GM23248 (cell line): ENCODE results near the gene DPYSL5. TPM values are rescaled to one million over a fixed set of nuclear protein-coding genes. Genes with fewer than 3 reads are reported as not detected.

Experiments used
- DNase-seq: peaks from one replicate; pipeline ENCODE4 v3.0.0-alpha.2; 2015
- H2AFZ ChIP-seq: fragments of 200-600 bp; sonication (generic); 2 replicates; pipeline ENCODE4 v1.6.1; 2016; ENCODE audit warnings: antibody characterized with exemption
- H3F3A ChIP-seq: fragments of 200-600 bp; sonication (generic); 2 replicates; pipeline ENCODE4 v1.6.1; 2016; ENCODE audit warnings: mild to moderate bottlenecking, antibody characterized with exemption, mixed run types; ENCODE audit not compliant: insufficient read depth
- H3K27ac ChIP-seq: fragments of 200-600 bp; sonication (generic); 2 replicates; pipeline ENCODE4 v1.5.1; 2016; ENCODE audit warnings: mild to moderate bottlenecking
- H3K27me3 ChIP-seq: fragments of 200-600 bp; sonication (generic); replicated peaks from 2 replicates; pipeline ENCODE4 v1.6.1; 2016; ENCODE audit warnings: mild to moderate bottlenecking; ENCODE audit not compliant: insufficient read depth
- H3K36me3 ChIP-seq: fragments of 200-600 bp; sonication (generic); 2 replicates; pipeline ENCODE4 v1.6.1; 2016; ENCODE audit warnings: low read depth, mild to moderate bottlenecking
- H3K4me1 ChIP-seq: fragments of 200-600 bp; sonication (generic); 2 replicates; pipeline ENCODE4 v1.6.1; 2016; ENCODE audit warnings: mild to moderate bottlenecking; ENCODE audit not compliant: insufficient read depth
- H3K4me2 ChIP-seq: fragments of 200-600 bp; sonication (generic); one replicate; pipeline ENCODE4 v1.6.1; 2016; ENCODE audit warnings: mild to moderate bottlenecking; ENCODE audit not compliant: unreplicated experiment
- H3K4me3 ChIP-seq: fragments of 200-600 bp; sonication (generic); 2 replicates; pipeline ENCODE4 v1.5.1; 2016; ENCODE audit warnings: mild to moderate bottlenecking
- H3K79me2 ChIP-seq: fragments of 200-600 bp; sonication (generic); 2 replicates; pipeline ENCODE4 v1.6.1; 2016; ENCODE audit warnings: mild to moderate bottlenecking; ENCODE audit not compliant: insufficient read depth
- H3K9ac ChIP-seq: fragments of 200-600 bp; sonication (generic); 2 replicates; pipeline ENCODE4 v1.6.1; 2016; ENCODE audit warnings: mild to moderate bottlenecking
- H3K9me2 ChIP-seq: fragments of 200-600 bp; sonication (generic); 2 replicates; pipeline ENCODE4 v1.6.1; 2016; ENCODE audit warnings: mixed run types, mild to moderate bottlenecking, moderate library complexity; ENCODE audit not compliant: insufficient read depth
- H3K9me3 ChIP-seq: fragments of 200-600 bp; sonication (generic); one replicate; pipeline ENCODE4 v1.6.1; 2017; ENCODE audit warnings: low read depth
- H4K20me1 ChIP-seq: fragments of 200-600 bp; sonication (generic); 2 replicates; pipeline ENCODE4 v1.6.0; 2016; ENCODE audit not compliant: insufficient read depth
- EZH2 ChIP-seq: fragments of 200-600 bp; sonication (generic); IDR thresholded peaks from 2 replicates; pipeline ENCODE4 v1.6.1; 2018; ENCODE audit warnings: antibody characterized with exemption, mild to moderate bottlenecking; ENCODE audit not compliant: insufficient read depth, poor library complexity, severe bottlenecking
- EZH2phosphoT487 ChIP-seq: fragments of 200-600 bp; sonication (generic); IDR thresholded peaks from 2 replicates; pipeline ENCODE4 v1.6.1; 2018; ENCODE audit warnings: antibody characterized with exemption, moderate library complexity, mild to moderate bottlenecking, low read depth; ENCODE audit not compliant: insufficient read depth
- WGBS, 2 experiments: methylation state at CpG; one replicate each; pipeline ENCODE4 v1.1.6; 2015 to 2017; ENCODE audit warnings: low lambda C conversion rate in 2 of 2, low coverage in 1 of 2; ENCODE audit errors: missing lambda C conversion rate in 2 of 2; 5-methylcytosine and 5-hydroxymethylcytosine counted together
- in situ Hi-C: fragments of 300-500 bp; cut with MboI; formaldehyde crosslinking; loops from 2 replicates; pipeline ENCODE4 v1.15.0; 2020
- polyA plus RNA-seq: library from polyadenylated mRNA; unstranded; fragments of >200 nt; fragmentation: Nextera tagmentation; extraction: Ambion mirVana; gene quantifications from 2 replicates; pipeline ENCODE4 v1.2.1, GENCODE V29; 2016
- total RNA-seq: library from RNA; depleted of rRNA; stranded (reverse); fragments of >200 nt; shearing (Covaris generic); gene quantifications from 2 replicates; pipeline ENCODE4 v1.2.3, GENCODE V29; 2014

DPYSL5 gene
- total and polyA plus RNA-seq, 2 experiments from 2014 or later = not detected

DNA sequence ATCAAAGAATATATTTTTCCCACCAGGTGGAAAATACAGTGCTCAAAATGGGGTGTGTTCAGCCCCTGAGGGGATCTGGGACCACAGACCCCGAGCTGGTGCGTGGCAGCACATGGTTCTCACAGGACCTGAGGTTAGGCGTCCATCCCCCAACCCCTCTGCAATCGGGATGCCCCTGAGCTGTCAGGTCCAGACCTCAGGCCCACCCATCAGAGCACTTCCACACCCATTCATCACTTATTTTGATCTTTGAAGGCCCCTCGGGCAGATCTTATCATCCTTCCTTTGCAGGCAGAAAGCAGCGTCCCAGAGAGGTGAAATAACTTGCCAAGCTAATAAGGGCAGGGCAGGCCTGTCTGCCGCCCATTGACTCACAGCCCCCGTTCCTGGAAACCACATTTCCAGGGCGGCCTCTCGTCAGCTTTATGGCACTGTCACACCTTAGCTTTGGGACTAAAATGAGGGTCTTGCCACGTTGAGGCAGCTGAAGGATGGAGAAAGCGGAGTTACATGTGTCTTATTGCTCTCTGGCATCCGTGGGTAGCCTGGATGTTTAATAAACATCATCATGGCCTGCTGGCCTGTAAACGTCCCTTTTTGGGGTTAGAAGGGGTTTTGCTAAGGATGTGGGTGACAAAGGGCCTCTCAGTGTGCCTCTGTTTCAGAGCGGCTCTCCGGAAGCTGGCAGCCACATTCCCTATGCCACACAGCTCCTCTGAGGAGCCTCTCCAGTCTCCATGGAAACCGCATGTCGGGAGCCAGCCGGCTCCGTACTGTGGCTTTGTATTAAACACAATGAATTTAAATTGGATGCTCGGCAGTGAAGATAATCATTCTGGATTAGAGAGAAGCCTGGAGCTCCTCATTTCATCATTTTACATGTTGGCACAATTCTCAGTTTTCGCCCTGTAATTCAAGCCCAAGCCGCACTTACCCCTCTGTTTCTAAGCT lies 64.3 kb downstream of the DPYSL5 start:
- H3K4me2 ChIP-seq = no peak overlapping the region
- no peak overlapping the region for H2AFZ ChIP-seq
- peaks cover 91% of the 10 kb centered on the region for H3K27me3 ChIP-seq
- TF ChIP-seq EZH2phosphoT487 (no peak), EZH2 (peak; percentile 13)
- H3F3A ChIP-seq = no peaks in the 10 kb centered on the region
- in situ Hi-C loops = no loop called here
- H3K36me3 ChIP-seq = no peaks in the 10 kb centered on the region
- 21 to 22% methylated on average over 23 of the region's 23 CpGs for WGBS, 2 experiments
- no peak overlapping the region for H3K4me3 ChIP-seq
- peak; percentile 16 for DNase-seq
- no peaks in the 10 kb centered on the region for H3K4me1 ChIP-seq
- no peak overlapping the region for H3K27ac ChIP-seq
- no peaks in the 10 kb centered on the region for H4K20me1 ChIP-seq
- no peaks in the 10 kb centered on the region for H3K9me3 ChIP-seq
- no peaks in the 10 kb centered on the region for H3K79me2 ChIP-seq
- H3K9me2 ChIP-seq = no peaks in the 10 kb centered on the region
- no peak overlapping the region for H3K9ac ChIP-seq

DNA sequence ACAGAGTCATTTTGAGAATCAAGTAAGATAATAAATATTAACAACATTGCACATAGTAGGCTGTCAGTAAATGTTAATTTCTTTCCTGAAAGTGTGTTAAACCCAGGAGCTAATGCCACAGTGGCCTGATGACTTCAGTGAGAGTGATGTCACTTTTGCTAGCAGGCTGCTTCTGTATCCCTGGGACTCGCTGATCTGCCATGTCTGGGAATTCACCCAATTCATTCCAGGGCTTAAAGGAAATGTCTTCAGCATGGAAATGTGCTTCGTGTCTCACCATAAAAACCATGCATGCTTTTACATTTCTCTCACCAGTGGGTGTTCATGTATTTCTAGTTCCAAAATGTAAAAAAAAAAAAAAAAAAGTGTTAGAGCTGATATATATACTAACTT lies 65.7 kb downstream of the DPYSL5 start:
- no peaks in the 10 kb centered on the region for H4K20me1 ChIP-seq
- no peak overlapping the region for H2AFZ ChIP-seq
- H3K4me3 ChIP-seq = no peak overlapping the region
- no peaks in the 10 kb centered on the region for H3K79me2 ChIP-seq
- no peak overlapping the region for H3K27ac ChIP-seq
- no peaks in the 10 kb centered on the region for H3K9me3 ChIP-seq
- H3K9ac ChIP-seq = no peak overlapping the region
- no peak overlapping the region for H3K4me2 ChIP-seq
- no peaks in the 10 kb centered on the region for H3F3A ChIP-seq
- TF ChIP-seq EZH2 (no peak), EZH2phosphoT487 (no peak)
- peak; percentile 65 for DNase-seq
- in situ Hi-C loops = no loop called here
- WGBS, 2 experiments = 0% methylated on average over 2 of the region's 2 CpGs
- no peaks in the 10 kb centered on the region for H3K36me3 ChIP-seq
- H3K4me1 ChIP-seq = no peaks in the 10 kb centered on the region
- H3K9me2 ChIP-seq = no peaks in the 10 kb centered on the region
- peaks cover 80% of the 10 kb centered on the region for H3K27me3 ChIP-seq

DNA sequence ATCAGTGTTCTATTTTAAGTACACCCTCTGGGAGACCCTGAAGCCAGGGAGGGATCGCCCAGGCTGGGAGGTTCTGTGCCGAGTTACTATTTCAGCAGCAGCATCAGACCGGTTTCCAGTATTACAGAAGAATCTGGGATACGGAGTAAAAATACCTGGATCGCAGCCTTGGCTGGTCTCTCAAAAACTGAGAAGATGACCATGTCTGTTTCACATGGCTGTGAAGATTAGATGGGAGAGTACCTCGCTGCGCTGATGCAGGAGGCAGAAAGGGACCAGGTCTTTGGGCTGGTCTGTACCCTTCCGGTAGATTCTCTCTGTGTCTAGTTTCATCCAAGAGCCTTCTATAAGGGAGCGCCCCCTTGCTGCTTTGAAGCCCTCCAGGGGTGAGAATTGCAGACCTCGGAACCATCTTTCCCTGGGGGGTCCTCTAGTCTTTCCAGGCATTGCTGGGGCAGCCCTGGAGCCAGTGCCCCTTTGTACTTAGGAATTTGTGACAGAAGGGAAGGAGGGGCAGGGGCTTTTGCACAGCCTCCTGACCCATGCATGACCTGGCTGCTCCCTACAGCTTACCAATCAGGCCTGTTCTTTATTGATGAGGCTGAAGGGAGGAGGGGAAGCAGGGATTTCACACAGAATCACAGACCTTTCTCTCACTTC lies 66.2 kb downstream of the DPYSL5 start:
- no peak for TF ChIP-seq EZH2
- no peak for TF ChIP-seq EZH2phosphoT487
- H3K4me2 ChIP-seq = no peak overlapping the region
- H3K9me3 ChIP-seq = no peaks in the 10 kb centered on the region
- 21 to 29% methylated on average over 10 of the region's 10 CpGs for WGBS, 2 experiments
- no peaks in the 10 kb centered on the region for H3F3A ChIP-seq
- H2AFZ ChIP-seq = no peak overlapping the region
- no peaks in the 10 kb centered on the region for H3K79me2 ChIP-seq
- H3K36me3 ChIP-seq = no peaks in the 10 kb centered on the region
- no peaks in the 10 kb centered on the region for H3K4me1 ChIP-seq
- DNase-seq = no peak
- no peaks in the 10 kb centered on the region for H4K20me1 ChIP-seq
- no peak overlapping the region for H3K9ac ChIP-seq
- no peak overlapping the region for H3K4me3 ChIP-seq
- no peak overlapping the region for H3K27ac ChIP-seq
- in situ Hi-C loops = no loop called here
- H3K27me3 ChIP-seq = peaks cover 78% of the 10 kb centered on the region
- no peaks in the 10 kb centered on the region for H3K9me2 ChIP-seq

DNA sequence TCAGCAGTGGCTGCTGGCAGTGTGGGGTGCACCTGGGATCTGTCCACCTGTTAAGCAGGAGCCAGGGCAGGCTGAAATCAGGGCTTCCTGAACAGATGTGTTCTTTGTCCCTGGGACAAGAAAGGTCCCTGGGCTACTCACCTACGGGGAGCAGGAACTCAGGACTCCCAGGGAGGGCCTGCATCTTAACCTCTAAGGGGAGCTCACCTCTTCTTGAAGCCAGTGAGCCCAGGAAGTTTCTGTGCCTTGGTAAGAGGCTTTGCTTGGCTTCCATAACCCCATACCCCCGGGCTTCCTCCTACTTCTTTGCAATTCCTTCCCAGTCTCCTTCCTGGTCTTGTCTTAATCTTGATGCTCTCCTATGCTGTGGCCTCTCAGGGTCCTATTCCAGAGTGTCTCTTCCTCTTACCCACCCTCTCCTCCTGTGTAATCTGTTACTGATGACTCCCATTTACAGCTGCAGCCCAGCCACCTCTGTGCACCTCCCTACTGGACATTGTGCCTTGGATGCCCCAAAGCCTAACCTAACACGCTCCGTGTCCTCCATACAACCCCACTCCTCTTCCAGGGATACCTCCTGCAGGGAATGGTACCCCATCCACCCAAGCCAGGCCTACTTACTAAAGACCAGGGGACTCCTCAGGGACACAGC lies 66.9 kb downstream of the DPYSL5 start:
- H3K4me2 ChIP-seq = no peak overlapping the region
- H2AFZ ChIP-seq = no peak overlapping the region
- no peak overlapping the region for H3K9ac ChIP-seq
- H3K27me3 ChIP-seq = peaks cover 77% of the 10 kb centered on the region
- H3K79me2 ChIP-seq = no peaks in the 10 kb centered on the region
- H3K9me2 ChIP-seq = no peaks in the 10 kb centered on the region
- WGBS, 2 experiments = 52 to 55% methylated on average over 4 of the region's 4 CpGs
- DNase-seq = no peak
- TF ChIP-seq EZH2 = no peak
- TF ChIP-seq EZH2phosphoT487 = no peak
- H3K36me3 ChIP-seq = no peaks in the 10 kb centered on the region
- H3K4me3 ChIP-seq = no peak overlapping the region
- no peaks in the 10 kb centered on the region for H3K4me1 ChIP-seq
- H3F3A ChIP-seq = no peaks in the 10 kb centered on the region
- H4K20me1 ChIP-seq = no peaks in the 10 kb centered on the region
- no peak overlapping the region for H3K27ac ChIP-seq
- in situ Hi-C loops = no loop called here
- H3K9me3 ChIP-seq = no peaks in the 10 kb centered on the region
